Transverse colon (tissue), 4 donors: Measurements from ENCODE around the gene FGR. TPM values are rescaled to one million over a fixed set of nuclear protein-coding genes. Genes with fewer than 3 reads are reported as not detected.

Source experiments
- DNase-seq: peaks from one replicate; pipeline ENCODE4 v3.0.0-alpha.2; 2019
- H3K27ac ChIP-seq, 4 donors: fragments of 200-600 bp; sonication (generic); 2 replicates each; pipeline ENCODE4 v1.5.1; 2016 to 2018; ENCODE audit warnings: inconsistent platforms in 4 of 4
- H3K27me3 ChIP-seq: fragments of 200-600 bp; sonication (generic); 2 replicates; pipeline ENCODE4 v1.5.1; 2017; ENCODE audit warnings: inconsistent platforms
- H3K36me3 ChIP-seq, 4 donors: fragments of 200-600 bp; sonication (generic); 2 replicates each; pipeline ENCODE4 v1.5.1; 2017 to 2019; ENCODE audit warnings: inconsistent platforms in 4 of 4
- H3K4me1 ChIP-seq, 4 donors: fragments of 200-600 bp; sonication (generic); 2 replicates each; pipeline ENCODE4 v1.5.1; 2017 to 2020; ENCODE audit warnings: inconsistent platforms in 4 of 4
- H3K4me3 ChIP-seq, 4 donors: fragments of 200-600 bp; sonication (generic); 1 replicate in 1 of 4; 2 replicates in 3 of 4; pipeline versions ENCODE4 v1.5.1 to v1.6.1; 2017 to 2019; ENCODE audit warnings: inconsistent platforms in 4 of 4
- H3K9me3 ChIP-seq, 2 donors: fragments of 200-600 bp; sonication (generic); 2 replicates each; pipeline ENCODE4 v1.5.1; 2017 to 2019; ENCODE audit warnings: inconsistent platforms in 2 of 2
- CTCF ChIP-seq, 5 experiments: fragments of 200-600 bp in 3 of 5; fragments of 450-650 bp in 2 of 5; sonication (generic) in 3 of 5; IDR thresholded peaks; 1 replicate in 2 of 5; 2 replicates in 3 of 5; pipeline ENCODE4 v1.5.1; 2016 to 2017; ENCODE audit warnings: antibody characterized with exemption in 5 of 5, inconsistent platforms in 3 of 5, mild to moderate bottlenecking in 2 of 5, moderate library complexity in 1 of 5
- EP300 ChIP-seq: sonication (generic); formaldehyde crosslinking; IDR thresholded peaks from one replicate; pipeline ENCODE4 v1.6.1; 2017; ENCODE audit warnings: antibody characterized with exemption, low read depth
- POLR2A ChIP-seq: fragments of 450-650 bp; IDR thresholded peaks from one replicate; pipeline ENCODE4 v1.6.1; 2016; ENCODE audit warnings: antibody characterized with exemption, mild to moderate bottlenecking, moderate library complexity
- POLR2AphosphoS5 ChIP-seq, 3 donors: sonication (generic); formaldehyde crosslinking; IDR thresholded peaks; one replicate each; pipeline ENCODE4 v1.6.1; 2016; ENCODE audit warnings: antibody characterized with exemption in 3 of 3
- WGBS, 2 donors: methylation state at CpG; one replicate each; pipeline ENCODE4 v1.1.5; 2018; ENCODE audit warnings: low coverage in 1 of 2; 5-methylcytosine and 5-hydroxymethylcytosine counted together
- in situ Hi-C, 4 donors: fragments of 200-750 bp; cut with MboI; loops; one replicate each; pipeline versions ENCODE4 v1.15.0 to v1.15.1; 2017; ENCODE audit warnings: low sequenced_read_pairs in 3 of 4, low pct_ligation_motif_present in 1 of 4, low pct_unique_long_range_greater_than_20kb in 1 of 4
- intact Hi-C: fragments of 100-400 bp; cut with DNase I; formaldehyde crosslinking; loops from one replicate; pipeline ENCODE4 v1.15.1; 2023; ENCODE audit warnings: low total_unique reads
- total RNA-seq, 4 donors: library from RNA; depleted of rRNA; stranded (reverse); fragments of >200 nt; gene quantifications; one replicate each; pipeline ENCODE4 v1.1.0, GENCODE V29; 2016

FGR gene
- total RNA-seq, 4 donors from 2014 or later, result 2.2 to 8.8 (median 5.8) TPM

- intact Hi-C loops, result no loop called here
- Histone ChIP-seq H3K9me3 (no peaks in the 10 kb centered on the region), H3K4me1 (peaks cover 49 to 88% (median 70%) of the 10 kb centered on the region in 4 donors), H3K27me3 (no peaks in the 10 kb centered on the region), H3K27ac (peak overlapping the region; percentile 31 to 85 (median 39)), H3K36me3 (no peaks in the 10 kb centered on the region), H3K4me3 (no peak overlapping the region)
- no peak for TF ChIP-seq POLR2A
- 77% methylated on average over 8 of the region's 8 CpGs; no CpG with 5 or more reads in 1 of the 2 donors for WGBS, 2 donors
- no peak for DNase-seq
- in situ Hi-C loops, result no loop called here
These were observed 41.1 kb downstream of the FGR start for GRCh38 chr1:27593678-27594563.

GRCh38 chr1:27592931-27593677 is 41.9 kb downstream of the FGR start:
- intact Hi-C loops, result no loop called here
- Histone ChIP-seq H3K4me3 (no peak overlapping the region), H3K27me3 (no peaks in the 10 kb centered on the region), H3K9me3 (no peaks in the 10 kb centered on the region), H3K36me3 (no peaks in the 10 kb centered on the region), H3K4me1 (peaks cover 43 to 81% (median 65%) of the 10 kb centered on the region in 4 donors), H3K27ac (peak overlapping the region; percentile 31 to 85 (median 38))
- in situ Hi-C loops, result no loop called here
- TF ChIP-seq POLR2AphosphoS5 (IDR thresholded peaks at IDR 0.05) (no peak), EP300 (no peak), POLR2A (no peak), CTCF (IDR thresholded peaks at IDR 0.05) (no peak)
- 75% methylated on average over 16 of the region's 17 CpGs; no CpG with 5 or more reads in 1 of the 2 donors for WGBS, 2 donors
- DNase-seq, result no peak

GRCh38 chr1:27592232-27592930 is 42.6 kb downstream of the FGR start:
- intact Hi-C loops, result no loop called here
- in situ Hi-C loops, result no loop called here

GRCh38 chr1:27591622-27592021 is 43.4 kb downstream of the FGR start:
- in situ Hi-C loops, result no loop called here
- WGBS, 2 donors, result 33 to 70% methylated on average over 1 to 4 of the region's 4 CpGs
- TF ChIP-seq CTCF (IDR thresholded peaks at IDR 0.05), result no peak
- TF ChIP-seq POLR2AphosphoS5 (IDR thresholded peaks at IDR 0.05), result no peak
- no peak for TF ChIP-seq POLR2A
- TF ChIP-seq EP300, result no peak
- no peak for DNase-seq
- Histone ChIP-seq H3K4me1 (peaks cover 38 to 68% (median 56%) of the 10 kb centered on the region in 4 donors), H3K4me3 (no peak overlapping the region), H3K27ac (peak overlapping the region; percentile 8 to 85 (median 65)), H3K27me3 (no peaks in the 10 kb centered on the region), H3K9me3 (no peaks in the 10 kb centered on the region), H3K36me3 (no peaks in the 10 kb centered on the region)
- intact Hi-C loops, result no loop called here

More at GRCh38 chr1:27592232-27592930, 42.6 kb downstream of the FGR start:
- peak overlapping the region; percentile 31 to 85 (median 38) for H3K27ac ChIP-seq
- no peaks in the 10 kb centered on the region for H3K9me3 ChIP-seq
- no peak for DNase-seq
- H3K4me3 ChIP-seq, result no peak overlapping the region
- WGBS, 2 donors, result 88% methylated on average over 22 of the region's 22 CpGs; no CpG with 5 or more reads in 1 of the 2 donors
- TF ChIP-seq CTCF (IDR thresholded peaks at IDR 0.05) (no peak), POLR2AphosphoS5 (IDR thresholded peaks at IDR 0.05) (no peak), POLR2A (no peak), EP300 (no peak)
- peaks cover 38 to 74% (median 59%) of the 10 kb centered on the region in 4 donors for H3K4me1 ChIP-seq
- H3K27me3 ChIP-seq, result no peaks in the 10 kb centered on the region
- H3K36me3 ChIP-seq, result no peaks in the 10 kb centered on the region
